ENCODE data around the gene SH3BP2. TPM values are rescaled to one million over a fixed set of nuclear protein-coding genes. Genes with fewer than 3 reads are reported as not detected.

Gene SH3BP2
- total RNA-seq, 1 donor = 23.3 TPM

GRCh38 chr4:2886161-2886560 lies 93.3 kb downstream of the SH3BP2 start:
- no peak overlapping the region for H3K4me3 ChIP-seq (ENCODE audit: low read depth, low read length)
- no peak for DNase-seq (ENCODE audit: low read depth)
- no peak for TF ChIP-seq CTCF (IDR thresholded peaks at IDR 0.05; ENCODE audit: insufficient read depth, low read depth, low read length)

GRCh38 chr4:2886622-2887021 lies 93.7 kb downstream of the SH3BP2 start:
- no peak for DNase-seq (ENCODE audit: low read depth)
- H3K4me3 ChIP-seq (ENCODE audit: low read depth, low read length) = no peak overlapping the region
- no peak for TF ChIP-seq CTCF (IDR thresholded peaks at IDR 0.05; ENCODE audit: insufficient read depth, low read depth, low read length)

- H3K4me3 ChIP-seq (ENCODE audit: low read depth, low read length) = no peak overlapping the region
- DNase-seq (ENCODE audit: low read depth) = no peak
- no peak for TF ChIP-seq CTCF (IDR thresholded peaks at IDR 0.05; ENCODE audit: insufficient read depth, low read depth, low read length)
These were observed 94.5 kb downstream of the SH3BP2 start for GRCh38 chr4:2887343-2887742.

GRCh38 chr4:2888886-2889285 lies 96.0 kb downstream of the SH3BP2 start:
- no peak overlapping the region for H3K4me3 ChIP-seq (ENCODE audit: low read depth, low read length)
- no peak for TF ChIP-seq CTCF (IDR thresholded peaks at IDR 0.05; ENCODE audit: insufficient read depth, low read depth, low read length)
- no peak for DNase-seq (ENCODE audit: low read depth)

Other genes starting within 250 kb of the SH3BP2 start
- gene TNIP2, start 36.7 kb upstream of the SH3BP2 start, total RNA-seq = 41.9 and 50.3 TPM in 2 replicates
- gene ADD1, start 50.8 kb downstream of the SH3BP2 start, total RNA-seq = 212 and 235 TPM in 2 replicates
- 19.3 and 26.3 TPM in 2 replicates for gene NOP14, start 170.3 kb downstream of the SH3BP2 start, total RNA-seq
- 6.4 and 7.3 TPM in 2 replicates for gene GRK4, start 170.5 kb downstream of the SH3BP2 start, total RNA-seq

All from fibroblast of villous mesenchyme (primary cell).